ENCODE data around the gene CDYL.

- TF ChIP-seq CTCF (conservative IDR thresholded peaks at IDR 0.05) (peak; percentile 64), EZH2 (IDR thresholded peaks at IDR 0.05; ENCODE audit: low read depth) (no peak)
These were observed 72.3 kb downstream of the CDYL start for GRCh38 chr6:4848382-4849068.

All from PC-9 (cell line).